Subcutaneous adipose tissue (tissue), 4 donors: Measurements from ENCODE around the gene IP6K1. TPM values are rescaled to one million over a fixed set of nuclear protein-coding genes. Genes with fewer than 3 reads are reported as not detected.

Experiments
- CTCF ChIP-seq: fragments of 450-650 bp; IDR thresholded peaks from one replicate; pipeline ENCODE4 v1.5.1; 2016; ENCODE audit warnings: low read depth, mild to moderate bottlenecking, control low read depth, antibody characterized with exemption, moderate library complexity
- total RNA-seq, 4 donors: library from RNA; depleted of rRNA; stranded (reverse); fragments of >200 nt; gene quantifications; one replicate each; pipeline ENCODE4 v1.1.0, GENCODE V29; 2016

The IP6K1 gene
- total RNA-seq, 4 donors from 2014 or later: 25.1 to 36.7 (median 31.6) TPM

DNA sequence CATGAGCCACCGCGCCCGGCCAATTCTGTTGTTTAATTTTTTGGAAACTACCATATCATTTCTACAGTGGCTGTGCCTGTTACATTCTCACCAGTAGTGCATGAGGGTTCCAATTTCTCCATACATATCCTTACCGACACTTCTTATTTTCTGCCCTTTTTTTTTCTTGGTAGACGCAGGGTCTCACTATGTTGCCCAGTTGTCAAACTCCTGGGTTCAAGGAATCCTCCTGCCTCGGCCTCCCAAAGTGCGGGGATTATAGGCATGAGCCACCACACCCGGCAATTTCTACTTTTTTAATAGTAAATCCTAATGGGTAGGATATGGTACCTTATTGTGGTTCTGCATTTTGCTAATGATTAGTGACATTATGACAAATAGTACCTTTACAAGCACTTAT, 76.5 kb downstream of the IP6K1 start:
- TF ChIP-seq CTCF: no peak

- TF ChIP-seq CTCF: no peak
These were observed 79.2 kb downstream of the IP6K1 start for GRCh38 chr3:49707113-49707480.

GRCh38 chr3:49706456-49707112, 79.8 kb downstream of the IP6K1 start:
- TF ChIP-seq CTCF: no peak

DNA sequence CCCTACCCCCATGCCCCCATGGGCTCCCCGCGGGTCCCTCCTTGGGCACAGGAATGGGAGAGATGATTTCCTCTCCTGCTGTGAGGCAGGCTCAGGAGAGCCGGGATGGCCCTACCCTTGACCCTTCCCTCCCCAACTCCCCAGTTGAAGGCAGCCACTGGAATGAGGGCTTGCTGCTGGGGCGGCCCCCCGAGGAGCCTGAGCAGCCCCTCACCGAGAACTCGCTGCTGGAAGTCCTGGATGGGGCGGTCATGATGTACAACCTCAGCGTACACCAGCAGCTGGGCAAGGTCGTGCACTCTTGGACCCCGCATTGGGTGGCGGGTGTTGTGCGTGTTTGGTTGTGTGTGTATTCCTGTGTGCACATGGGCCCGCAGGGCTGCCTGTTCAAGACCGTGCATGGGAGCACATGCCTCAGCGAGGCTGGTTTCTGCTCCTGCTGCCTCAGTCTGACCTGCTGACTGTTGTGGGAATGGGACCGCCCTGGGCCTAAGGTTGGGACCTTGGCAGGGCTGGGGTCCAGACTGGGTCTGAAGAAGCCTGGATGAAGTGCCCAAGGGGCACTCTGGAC, 80.9 kb downstream of the IP6K1 start:
- no peak for TF ChIP-seq CTCF

- no peak for TF ChIP-seq CTCF
These were observed 81.7 kb downstream of the IP6K1 start for GRCh38 chr3:49704629-49705028.

- TF ChIP-seq CTCF: no peak
These were observed 82.4 kb downstream of the IP6K1 start for GRCh38 chr3:49703956-49704355.

GRCh38 chr3:49703443-49703927, 82.9 kb downstream of the IP6K1 start:
- TF ChIP-seq CTCF: no peak
